Measurements from ENCODE around the gene TEX29. TPM values are rescaled to one million over a fixed set of nuclear protein-coding genes. Genes with fewer than 3 reads are reported as not detected.

TEX29 gene
- total and polyA plus RNA-seq, 7 donors, result 0.79 to 2.1 (median 1.5) TPM; not detected in 4

DNA sequence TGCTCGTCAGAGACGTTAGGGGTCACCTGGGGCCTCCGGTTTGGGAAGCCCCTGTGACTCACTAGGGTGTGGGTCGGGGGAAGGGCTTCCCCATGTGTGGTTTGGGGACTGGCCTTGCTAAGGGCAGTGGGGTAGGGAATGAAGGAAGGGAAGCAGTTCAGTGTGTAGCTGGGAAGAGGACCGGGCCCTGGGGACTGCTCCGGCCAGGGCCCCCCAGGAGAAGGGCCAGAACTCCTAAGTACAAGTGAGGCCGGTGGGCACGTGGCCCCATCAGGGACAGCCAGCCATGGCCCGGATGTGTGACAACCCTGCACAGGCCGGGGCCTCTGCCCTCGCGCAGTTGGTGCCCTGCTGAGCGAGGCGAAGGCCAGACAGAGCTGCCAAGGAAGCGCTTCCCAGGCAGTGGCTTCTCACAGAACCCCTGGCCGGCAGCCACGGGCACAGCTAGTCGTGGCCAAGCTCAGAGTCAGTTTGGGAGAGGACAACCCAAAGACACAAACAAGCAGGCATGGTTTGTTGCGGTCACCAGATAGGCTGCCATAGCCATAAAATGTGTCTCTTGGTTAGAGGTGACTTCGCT, 25.7 kb downstream of the TEX29 start:
- 92 to 93% methylated on average over 20 of the region's 20 CpGs for WGBS, 2 donors
- DNase-seq, result no peak
- TF ChIP-seq POLR2AphosphoS5 (IDR thresholded peaks at IDR 0.05) (no peak), CTCF (IDR thresholded peaks at IDR 0.05) (no peak), POLR2A (IDR thresholded peaks at IDR 0.05) (no peak), EP300 (IDR thresholded peaks at IDR 0.05) (no peak)
- intact Hi-C loops (cut with DNase I), result no loop called here
- H3K27me3 ChIP-seq, result no peaks in the 10 kb centered on the region
- H3K9me3 ChIP-seq, result peaks cover 0 to 3% (median 0%) of the 10 kb centered on the region in 4 donors
- no peaks in the 10 kb centered on the region for H3K4me1 ChIP-seq
- no peaks in the 10 kb centered on the region for H3K36me3 ChIP-seq
- no peak overlapping the region for H3K27ac ChIP-seq
- H3K4me3 ChIP-seq, result no peak overlapping the region

DNA sequence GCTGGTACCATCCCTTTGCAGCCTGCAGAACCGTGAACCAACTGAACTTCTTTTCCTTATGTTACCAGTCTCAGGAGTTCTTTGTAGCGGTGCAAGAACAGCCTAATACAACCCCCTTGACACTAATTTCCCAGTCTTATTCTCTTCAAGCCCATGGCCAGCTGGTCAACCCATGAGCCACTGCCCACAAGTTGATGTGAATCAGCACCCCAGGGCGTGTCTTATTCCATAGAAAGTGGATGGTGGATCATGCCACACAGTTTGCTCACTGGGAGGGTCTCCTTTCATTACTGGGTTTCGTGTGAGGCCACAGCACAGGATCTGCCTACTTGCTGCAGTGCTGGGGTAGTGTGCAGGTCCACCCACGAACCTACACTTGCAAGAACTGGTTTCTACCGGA, 27.0 kb downstream of the TEX29 start:
- H3K36me3 ChIP-seq, result no peaks in the 10 kb centered on the region
- intact Hi-C loops (cut with DNase I), result no loop called here
- WGBS, 2 donors, result 75 to 85% methylated on average over 6 of the region's 6 CpGs

DNA sequence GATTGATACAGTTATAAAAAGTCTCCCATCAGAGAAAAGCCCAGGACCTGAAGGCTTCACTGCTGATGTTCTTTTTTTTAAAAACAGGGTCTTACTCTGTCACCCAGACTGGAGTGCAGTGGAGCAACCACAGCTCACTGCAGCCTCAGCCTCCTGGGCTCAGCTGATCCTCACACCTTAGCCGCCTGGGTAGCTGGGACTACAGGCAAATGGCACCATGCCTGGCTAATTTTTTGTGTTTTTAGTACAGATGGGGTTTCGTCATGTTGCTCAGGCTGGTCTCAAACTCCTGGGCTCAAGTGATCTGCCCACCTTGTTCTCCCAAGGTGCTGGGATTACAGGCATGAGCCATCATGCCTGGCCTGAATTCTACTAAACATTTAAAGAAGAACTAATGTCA, 33.1 kb downstream of the TEX29 start:
- H3K4me3 ChIP-seq, result no peak overlapping the region
- 88 to 89% methylated on average over 2 of the region's 2 CpGs for WGBS, 2 donors
- H3K4me1 ChIP-seq, result no peaks in the 10 kb centered on the region
- intact Hi-C loops (cut with DNase I), result no loop called here
- H3K27ac ChIP-seq, result no peak overlapping the region
- H3K27me3 ChIP-seq, result no peaks in the 10 kb centered on the region
- peaks cover 0 to 2% (median 0%) of the 10 kb centered on the region in 4 donors for H3K9me3 ChIP-seq
- no peaks in the 10 kb centered on the region for H3K36me3 ChIP-seq
- TF ChIP-seq POLR2AphosphoS5 (IDR thresholded peaks at IDR 0.05) (no peak), CTCF (IDR thresholded peaks at IDR 0.05) (no peak), EP300 (IDR thresholded peaks at IDR 0.05) (no peak), POLR2A (IDR thresholded peaks at IDR 0.05) (no peak)
- DNase-seq, result no peak

More for the DNA sequence above, 27.0 kb downstream of the TEX29 start:
- Histone ChIP-seq H3K4me3 (no peak overlapping the region), H3K27me3 (no peaks in the 10 kb centered on the region), H3K27ac (no peak overlapping the region), H3K4me1 (no peaks in the 10 kb centered on the region), H3K9me3 (peaks cover 0 to 3% (median 0%) of the 10 kb centered on the region in 4 donors)
- no peak for TF ChIP-seq CTCF (IDR thresholded peaks at IDR 0.05)
- no peak for TF ChIP-seq POLR2A (IDR thresholded peaks at IDR 0.05)
- TF ChIP-seq EP300 (IDR thresholded peaks at IDR 0.05), result no peak
- TF ChIP-seq POLR2AphosphoS5 (IDR thresholded peaks at IDR 0.05), result no peak
- DNase-seq, result no peak

DNA sequence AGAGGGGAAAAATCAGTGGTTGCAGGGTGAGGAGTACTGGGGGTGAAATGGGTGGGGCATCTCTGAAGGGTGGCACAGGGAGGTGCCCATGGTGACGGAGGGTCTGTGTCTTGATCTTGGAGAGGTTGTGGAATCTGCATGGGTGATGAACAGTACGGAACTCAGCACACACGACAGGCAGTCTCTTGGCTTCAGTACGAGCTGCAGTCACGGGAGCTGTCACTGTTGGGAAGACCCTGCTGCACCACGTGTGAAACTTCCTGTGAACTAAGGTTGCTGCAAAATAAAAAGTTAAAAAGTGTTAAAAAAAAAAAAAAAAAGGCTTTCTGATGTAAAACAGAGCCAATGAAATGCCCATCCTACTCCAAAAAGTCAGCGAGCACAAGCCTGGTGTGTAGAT, 34.3 kb downstream of the TEX29 start:
- H3K27ac ChIP-seq, result no peak overlapping the region
- intact Hi-C loops (cut with DNase I), result no loop called here

More for the DNA sequence above, 34.3 kb downstream of the TEX29 start:
- 51 to 64% methylated on average over 7 of the region's 7 CpGs for WGBS, 2 donors
- H3K36me3 ChIP-seq, result no peaks in the 10 kb centered on the region
- H3K4me3 ChIP-seq, result no peak overlapping the region
- TF ChIP-seq POLR2A (IDR thresholded peaks at IDR 0.05) (no peak), EP300 (IDR thresholded peaks at IDR 0.05) (no peak), CTCF (IDR thresholded peaks at IDR 0.05) (no peak), POLR2AphosphoS5 (IDR thresholded peaks at IDR 0.05) (no peak)
- H3K9me3 ChIP-seq, result no peaks in the 10 kb centered on the region
- H3K27me3 ChIP-seq, result no peaks in the 10 kb centered on the region
- no peaks in the 10 kb centered on the region for H3K4me1 ChIP-seq
- DNase-seq, result no peak
